Karpas-422 (cell line): ENCODE measurements around the gene RAB1B. TPM values are rescaled to one million over a fixed set of nuclear protein-coding genes. Genes with fewer than 3 reads are reported as not detected.

ENCODE experiments used
- DNase-seq: peaks from one replicate; pipeline ENCODE4 v3.0.0-alpha.2; 2015
- H2AFZ ChIP-seq: fragments of 200-600 bp; sonication (generic); 2 replicates; pipeline ENCODE4 v1.6.1; 2014; ENCODE audit warnings: antibody characterized with exemption, low read length, mixed read lengths
- H3K27ac ChIP-seq: fragments of 200-600 bp; sonication (generic); 2 replicates; pipeline ENCODE4 v1.5.1; 2014; ENCODE audit warnings: mild to moderate bottlenecking, low read length, moderate library complexity
- H3K27me3 ChIP-seq: fragments of 200-600 bp; sonication (generic); 2 replicates; pipeline ENCODE4 v1.6.1; 2014; ENCODE audit warnings: low read length, mixed read lengths
- H3K36me3 ChIP-seq: fragments of 200-600 bp; sonication (generic); 2 replicates; pipeline ENCODE4 v1.6.1; 2014; ENCODE audit warnings: low read length, mixed read lengths; ENCODE audit not compliant: insufficient read depth
- H3K4me1 ChIP-seq: fragments of 200-600 bp; sonication (generic); 2 replicates; pipeline ENCODE4 v1.6.1; 2014; ENCODE audit warnings: mild to moderate bottlenecking, low read length, mixed read lengths
- H3K4me2 ChIP-seq: fragments of 200-600 bp; sonication (generic); 2 replicates; pipeline ENCODE4 v1.6.1; 2014; ENCODE audit warnings: low read length, low read depth, mild to moderate bottlenecking; ENCODE audit not compliant: poor library complexity, severe bottlenecking
- H3K4me3 ChIP-seq: fragments of 200-600 bp; sonication (generic); 2 replicates; pipeline ENCODE4 v1.5.1; 2014; ENCODE audit warnings: mild to moderate bottlenecking, antibody characterized with exemption, low read length, mixed read lengths
- H3K79me2 ChIP-seq: fragments of 200-600 bp; sonication (generic); 2 replicates; pipeline ENCODE4 v1.6.1; 2014; ENCODE audit warnings: mild to moderate bottlenecking, low read length, mixed read lengths
- H3K9ac ChIP-seq: fragments of 200-600 bp; sonication (generic); 2 replicates; pipeline ENCODE4 v1.6.0; 2014; ENCODE audit warnings: low read length
- H3K9me2 ChIP-seq: fragments of 200-600 bp; sonication (generic), shearing (Covaris generic); replicated peaks from 2 replicates; pipeline ENCODE4 v1.6.0; 2014; ENCODE audit warnings: mild to moderate bottlenecking, low read length, moderate library complexity; ENCODE audit not compliant: insufficient read depth
- H3K9me3 ChIP-seq: fragments of 300-700, 200-600 bp; sonication (generic); 2 replicates; pipeline ENCODE4 v1.6.1; 2014; ENCODE audit warnings: low read length, mixed read lengths
- H4K20me1 ChIP-seq: fragments of 200-600 bp; sonication (generic); 2 replicates; pipeline ENCODE4 v1.6.1; 2014; ENCODE audit warnings: mild to moderate bottlenecking, antibody characterized with exemption, low read length, low read depth; ENCODE audit not compliant: insufficient read depth
- total RNA-seq: library from RNA; depleted of rRNA; stranded (reverse); fragments of >200 nt; shearing (Covaris generic); gene quantifications from 2 replicates; pipeline ENCODE4 v1.2.3, GENCODE V29; 2014; ENCODE audit warnings: low replicate concordance

RAB1B gene
- total RNA-seq, 1 experiment from 2014 or later: 56.2 TPM

DNA sequence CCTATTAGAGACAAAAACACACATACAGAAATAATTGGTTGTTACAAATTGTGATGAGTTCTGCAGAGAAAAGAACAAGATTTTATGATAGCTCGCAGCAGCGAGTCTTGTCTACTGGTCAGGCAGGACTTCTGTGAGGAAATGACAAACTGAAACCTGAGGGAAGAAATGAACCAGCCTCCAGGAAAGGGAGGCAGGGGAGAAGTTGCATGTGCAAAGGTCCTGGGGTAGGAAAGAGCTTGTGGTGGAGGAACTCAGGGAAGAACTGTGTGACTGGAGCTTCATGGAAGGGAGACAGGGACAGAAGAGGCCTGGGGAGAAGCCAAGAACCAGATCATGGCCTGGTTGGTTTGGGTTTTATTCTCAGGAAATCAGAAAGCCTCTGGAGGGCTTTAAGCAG, 9.2 kb upstream of the RAB1B start:
- no peaks in the 10 kb centered on the region for H3K27me3 ChIP-seq
- peaks cover 26% of the 10 kb centered on the region for H3K79me2 ChIP-seq
- peaks cover 36% of the 10 kb centered on the region for H3K4me1 ChIP-seq
- peaks cover 3% of the 10 kb centered on the region; the same call in 1 of the 2 replicates for H4K20me1 ChIP-seq
- peak overlapping the region; percentile 89; the same call in 1 of the 2 replicates for H3K9ac ChIP-seq
- H3K9me3 ChIP-seq: no peaks in the 10 kb centered on the region
- H3K4me2 ChIP-seq: peak overlapping the region; percentile 94
- H2AFZ ChIP-seq: no peak overlapping the region
- peaks cover 14% of the 10 kb centered on the region; the same call in 1 of the 2 replicates for H3K36me3 ChIP-seq
- peak overlapping the region; percentile 93; the same call in 1 of the 2 replicates for H3K4me3 ChIP-seq
- DNase-seq: no peak
- no peak overlapping the region for H3K27ac ChIP-seq
- H3K9me2 ChIP-seq: no peaks in the 10 kb centered on the region

DNA sequence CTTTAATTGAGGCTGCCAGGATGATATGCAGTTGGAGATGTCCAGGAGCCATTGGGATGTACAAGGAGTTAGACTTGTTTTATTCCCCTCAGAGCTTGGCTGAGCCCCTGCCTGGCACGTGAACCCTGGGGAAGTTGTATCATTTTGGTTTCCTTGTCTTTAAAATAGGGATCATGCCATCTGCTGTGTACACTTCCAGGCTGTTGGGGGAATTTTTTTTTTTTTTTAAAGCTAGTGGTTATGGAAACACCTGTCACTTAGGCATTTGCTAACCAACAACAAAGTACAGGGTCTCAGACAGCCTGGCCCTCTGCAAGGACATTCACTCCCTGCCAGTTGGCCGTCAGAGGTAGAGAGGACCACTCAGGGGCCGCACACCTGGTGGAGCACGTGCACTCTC, 8.5 kb upstream of the RAB1B start:
- no peak overlapping the region for H2AFZ ChIP-seq
- H3K27ac ChIP-seq: no peak overlapping the region
- no peaks in the 10 kb centered on the region for H3K27me3 ChIP-seq
- no peaks in the 10 kb centered on the region for H3K9me3 ChIP-seq
- H3K4me1 ChIP-seq: peaks cover 33% of the 10 kb centered on the region
- H3K9ac ChIP-seq: no peak overlapping the region
- H3K4me2 ChIP-seq: no peak overlapping the region
- DNase-seq: no peak
- H3K36me3 ChIP-seq: peaks cover 14% of the 10 kb centered on the region; the same call in 1 of the 2 replicates
- H3K79me2 ChIP-seq: peaks cover 26% of the 10 kb centered on the region
- H3K9me2 ChIP-seq: no peaks in the 10 kb centered on the region
- peaks cover 9% of the 10 kb centered on the region for H4K20me1 ChIP-seq
- no peak overlapping the region for H3K4me3 ChIP-seq

DNA sequence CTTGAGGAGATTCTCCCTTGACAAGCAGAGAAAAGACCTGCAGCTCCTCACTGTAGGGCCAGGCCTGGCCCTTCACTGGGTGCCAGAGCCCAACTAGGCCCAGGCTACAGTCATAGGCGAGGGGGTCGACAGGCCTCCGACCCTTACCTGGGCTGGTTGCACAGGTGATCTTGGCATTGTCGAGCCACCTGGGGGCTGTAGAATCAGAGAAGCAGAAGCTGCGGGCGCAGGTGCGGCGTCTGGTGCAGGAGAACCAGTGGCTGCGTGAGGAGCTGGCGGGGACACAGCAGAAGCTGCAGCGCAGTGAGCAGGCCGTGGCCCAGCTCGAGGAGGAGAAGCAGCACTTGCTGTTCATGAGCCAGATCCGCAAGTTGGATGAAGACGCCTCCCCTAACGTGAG, 6.9 kb upstream of the RAB1B start:
- Histone ChIP-seq H3K4me1 (peaks cover 22% of the 10 kb centered on the region), H3K4me2 (no peak overlapping the region), H3K36me3 (peaks cover 18% of the 10 kb centered on the region; the same call in 1 of the 2 replicates), H3K27me3 (no peaks in the 10 kb centered on the region), H3K9me2 (no peaks in the 10 kb centered on the region), H4K20me1 (peaks cover 14% of the 10 kb centered on the region), H3K4me3 (no peak overlapping the region), H3K9ac (no peak overlapping the region), H3K27ac (no peak overlapping the region), H3K79me2 (peaks cover 26% of the 10 kb centered on the region), H3K9me3 (no peaks in the 10 kb centered on the region), H2AFZ (no peak overlapping the region)
- no peak for DNase-seq

DNA sequence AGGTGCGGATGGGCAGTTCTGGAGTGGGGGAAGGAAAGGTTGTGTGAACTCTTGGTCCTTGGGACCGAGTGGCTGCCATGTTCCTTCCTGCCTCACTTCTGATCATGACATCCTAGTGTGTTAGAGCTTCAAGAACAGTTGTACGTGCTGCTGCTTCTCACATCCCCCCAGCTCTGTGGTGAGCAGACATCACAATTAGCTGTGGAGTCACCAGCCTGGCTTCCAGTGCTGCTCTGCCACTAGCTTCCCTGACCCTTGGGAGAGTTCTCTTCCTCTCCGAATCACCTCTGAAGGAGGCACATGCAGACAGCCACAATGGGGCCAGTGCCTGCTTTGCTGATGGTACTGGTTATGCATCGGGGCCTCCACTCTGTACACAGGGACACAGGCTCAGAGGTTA, 6.2 kb upstream of the RAB1B start:
- no peak overlapping the region for H3K9ac ChIP-seq
- no peak overlapping the region for H3K4me2 ChIP-seq
- H3K4me3 ChIP-seq: no peak overlapping the region
- DNase-seq: no peak
- peaks cover 14% of the 10 kb centered on the region for H4K20me1 ChIP-seq
- H3K27me3 ChIP-seq: no peaks in the 10 kb centered on the region
- H3K27ac ChIP-seq: no peak overlapping the region
- H2AFZ ChIP-seq: no peak overlapping the region
- no peaks in the 10 kb centered on the region for H3K9me2 ChIP-seq
- H3K79me2 ChIP-seq: peaks cover 26% of the 10 kb centered on the region
- no peaks in the 10 kb centered on the region for H3K9me3 ChIP-seq
- H3K4me1 ChIP-seq: peaks cover 20% of the 10 kb centered on the region
- peaks cover 18% of the 10 kb centered on the region; the same call in 1 of the 2 replicates for H3K36me3 ChIP-seq

DNA sequence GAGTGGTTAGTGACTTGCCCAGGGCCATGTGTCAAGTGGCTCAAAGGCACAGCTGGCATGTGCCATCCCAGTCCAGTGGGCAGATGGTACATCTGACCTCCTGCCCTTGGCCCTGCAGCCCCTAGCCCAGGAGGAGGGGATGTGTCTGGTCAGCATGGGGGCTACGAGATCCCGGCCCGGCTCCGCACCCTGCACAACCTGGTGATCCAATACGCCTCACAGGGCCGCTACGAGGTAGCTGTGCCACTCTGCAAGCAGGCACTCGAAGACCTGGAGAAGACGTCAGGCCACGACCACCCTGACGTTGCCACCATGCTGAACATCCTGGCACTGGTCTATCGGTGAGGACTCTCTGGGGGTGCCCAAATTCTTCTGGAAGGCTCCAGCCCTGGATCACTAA, 5.7 kb upstream of the RAB1B start:
- H4K20me1 ChIP-seq: peaks cover 14% of the 10 kb centered on the region
- no peaks in the 10 kb centered on the region for H3K27me3 ChIP-seq
- peaks cover 23% of the 10 kb centered on the region for H3K4me1 ChIP-seq
- no peak overlapping the region for H3K27ac ChIP-seq
- no peaks in the 10 kb centered on the region for H3K9me2 ChIP-seq
- H3K9me3 ChIP-seq: no peaks in the 10 kb centered on the region
- peaks cover 18% of the 10 kb centered on the region; the same call in 1 of the 2 replicates for H3K36me3 ChIP-seq
- H3K4me3 ChIP-seq: no peak overlapping the region
- no peak overlapping the region for H2AFZ ChIP-seq
- H3K79me2 ChIP-seq: peaks cover 26% of the 10 kb centered on the region
- DNase-seq: no peak
- no peak overlapping the region for H3K4me2 ChIP-seq
- no peak overlapping the region for H3K9ac ChIP-seq

DNA sequence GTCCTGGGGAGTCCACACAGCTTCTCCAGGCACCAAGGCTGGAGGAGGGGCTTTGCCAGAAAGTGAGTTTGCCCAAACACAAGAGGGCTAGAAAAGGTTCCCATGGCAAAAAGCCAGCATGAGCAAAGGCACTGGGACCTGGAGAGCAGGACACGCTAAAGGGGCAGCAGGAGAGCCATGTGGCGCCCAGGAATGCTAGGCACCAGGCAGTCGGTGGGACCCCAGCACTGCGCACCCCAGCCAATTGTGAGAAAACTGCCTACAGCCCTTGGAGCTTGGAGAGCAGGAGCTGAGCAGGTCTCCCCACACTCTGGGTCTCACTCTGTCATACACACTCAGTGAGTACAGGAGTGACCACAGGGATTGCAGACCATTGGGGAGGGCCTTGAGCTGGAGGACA, 5.2 kb upstream of the RAB1B start:
- Histone ChIP-seq H3K4me3 (no peak overlapping the region), H3K36me3 (peaks cover 18% of the 10 kb centered on the region; the same call in 1 of the 2 replicates), H3K79me2 (peaks cover 21% of the 10 kb centered on the region), H4K20me1 (peaks cover 14% of the 10 kb centered on the region), H3K4me1 (peaks cover 28% of the 10 kb centered on the region), H3K9me2 (no peaks in the 10 kb centered on the region), H2AFZ (no peak overlapping the region), H3K27ac (no peak overlapping the region), H3K4me2 (no peak overlapping the region), H3K27me3 (no peaks in the 10 kb centered on the region), H3K9me3 (no peaks in the 10 kb centered on the region), H3K9ac (no peak overlapping the region)
- no peak for DNase-seq

DNA sequence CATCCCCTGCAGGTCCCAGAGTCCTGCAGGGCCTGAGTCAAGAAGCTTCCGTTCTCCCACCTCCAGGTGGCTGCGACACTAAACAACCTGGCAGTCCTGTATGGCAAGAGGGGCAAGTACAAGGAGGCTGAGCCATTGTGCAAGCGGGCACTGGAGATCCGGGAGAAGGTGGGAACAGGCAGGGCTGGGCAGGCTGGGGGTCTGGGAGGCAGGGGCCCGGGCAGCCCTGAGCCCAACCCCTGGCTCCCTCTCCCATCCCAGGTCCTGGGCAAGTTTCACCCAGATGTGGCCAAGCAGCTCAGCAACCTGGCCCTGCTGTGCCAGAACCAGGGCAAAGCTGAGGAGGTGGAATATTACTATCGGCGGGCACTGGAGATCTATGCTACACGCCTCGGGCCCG, 4.7 kb upstream of the RAB1B start:
- Histone ChIP-seq H3K9ac (no peak overlapping the region), H3K9me3 (no peaks in the 10 kb centered on the region), H2AFZ (no peak overlapping the region), H3K27ac (no peak overlapping the region), H4K20me1 (peaks cover 11% of the 10 kb centered on the region; the same call in 1 of the 2 replicates), H3K4me1 (peaks cover 24% of the 10 kb centered on the region), H3K27me3 (no peaks in the 10 kb centered on the region), H3K79me2 (peaks cover 18% of the 10 kb centered on the region), H3K4me3 (no peak overlapping the region), H3K36me3 (peaks cover 18% of the 10 kb centered on the region; the same call in 1 of the 2 replicates), H3K9me2 (no peaks in the 10 kb centered on the region), H3K4me2 (no peak overlapping the region)
- no peak for DNase-seq

DNA sequence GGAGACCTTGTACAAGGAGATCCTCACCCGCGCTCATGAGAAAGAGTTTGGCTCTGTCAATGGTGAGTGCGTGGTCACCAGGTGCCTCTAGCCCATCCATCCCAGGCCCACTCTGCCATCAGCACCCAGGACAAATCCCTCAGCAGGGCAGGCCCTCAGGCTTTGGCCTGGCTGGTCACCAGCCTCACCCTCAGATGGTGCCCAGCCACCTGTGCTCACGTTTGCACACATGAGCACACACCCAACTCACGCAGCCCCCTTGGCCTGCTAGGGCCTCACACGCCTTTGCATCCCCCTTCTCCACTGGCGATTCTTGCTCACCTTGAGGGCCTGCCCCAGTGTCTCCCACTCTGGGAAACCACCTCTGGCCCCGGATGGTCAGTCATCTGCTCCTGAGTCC, 4.1 kb upstream of the RAB1B start:
- H4K20me1 ChIP-seq: peaks cover 11% of the 10 kb centered on the region; the same call in 1 of the 2 replicates
- H3K27ac ChIP-seq: no peak overlapping the region
- H3K27me3 ChIP-seq: no peaks in the 10 kb centered on the region
- H3K9ac ChIP-seq: no peak overlapping the region
- DNase-seq: no peak
- H3K4me2 ChIP-seq: no peak overlapping the region
- no peaks in the 10 kb centered on the region for H3K9me2 ChIP-seq
- H3K4me1 ChIP-seq: peaks cover 21% of the 10 kb centered on the region
- peaks cover 18% of the 10 kb centered on the region for H3K79me2 ChIP-seq
- no peak overlapping the region for H2AFZ ChIP-seq
- H3K9me3 ChIP-seq: no peaks in the 10 kb centered on the region
- H3K36me3 ChIP-seq: peaks cover 14% of the 10 kb centered on the region; the same call in 1 of the 2 replicates
- H3K4me3 ChIP-seq: no peak overlapping the region
